ENCODE data around the gene EBLN2. TPM values are rescaled to one million over a fixed set of nuclear protein-coding genes. Genes with fewer than 3 reads are reported as not detected.

EBLN2 gene
- total and polyA plus RNA-seq, 9 of the 15 experiments (the other 6 are each of a cell fraction or from before 2014, with no cell fraction given), result 0.39 to 4.6 (median 2.2) TPM

DNA sequence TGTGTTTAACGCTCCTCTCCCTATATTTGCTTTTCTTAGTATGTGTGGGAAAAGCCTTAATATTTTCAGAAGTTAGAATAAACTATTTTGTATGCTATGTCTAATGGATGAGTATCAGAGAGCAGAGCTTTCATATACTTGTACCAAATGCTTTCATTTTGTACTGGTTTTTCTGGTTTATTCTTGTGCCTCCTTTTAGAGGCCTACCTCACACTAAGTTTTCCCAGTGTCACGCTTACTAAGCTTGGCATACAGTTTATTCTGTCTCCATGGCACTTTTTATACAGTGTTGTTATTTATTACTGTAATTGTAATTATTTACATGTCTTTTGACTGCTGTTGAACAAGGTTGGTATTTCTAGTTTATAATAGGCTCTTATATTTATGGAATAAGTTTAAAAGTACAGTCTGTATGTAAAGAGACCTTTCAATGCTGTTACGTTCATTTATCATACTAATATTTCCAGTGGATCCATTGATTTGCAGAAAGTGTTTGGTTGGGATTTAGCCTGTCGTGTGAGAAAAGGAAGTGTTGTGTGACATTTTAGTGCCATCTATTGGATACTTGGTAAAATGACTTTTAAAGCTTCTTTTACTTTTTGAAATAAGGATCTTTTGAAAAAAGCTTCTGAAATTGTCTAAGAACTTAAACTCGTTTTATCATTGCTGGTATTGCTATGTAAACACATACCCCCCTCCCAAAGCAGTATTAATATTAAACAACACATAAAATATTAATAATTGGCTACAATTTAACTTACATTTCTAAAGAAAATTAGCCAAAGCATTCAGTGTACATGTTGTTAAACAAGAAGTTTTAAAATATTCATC, 5.2 kb upstream of the EBLN2 start:
- Histone ChIP-seq H3K9ac (ENCODE audit: insufficient read depth in 1 of 2, low read depth in 2 of 2, low read length in 2 of 2) (no peak overlapping the region), H3K4me2 (ENCODE audit: insufficient read depth, low read length) (no peak overlapping the region), H3K27ac (ENCODE audit: extremely low read depth, low read depth, low read length) (peak overlapping the region; percentile 19; the same call in 1 of the 3 replicates), H3K4me3 (no peak overlapping the region), H3K36me3 (ENCODE audit: control insufficient read depth, insufficient read depth, low read length) (peaks cover 30% of the 10 kb centered on the region; the same call in 2 of the 3 replicates), H3K79me2 (ENCODE audit: control insufficient read depth, insufficient read depth, low read length) (peaks cover 37% of the 10 kb centered on the region), H2AFZ (ENCODE audit: low read depth, low read length) (no peak overlapping the region), H3K4me1 (replicated peaks in 1 of 2; ENCODE audit: control insufficient read depth in 2 of 2, insufficient read depth in 2 of 2, low read length in 2 of 2) (no peaks in the 10 kb centered on the region), H3K9me3 (replicated peaks; ENCODE audit: control insufficient read depth, insufficient read depth, low read depth, low read length) (no peaks in the 10 kb centered on the region), H4K20me1 (replicated peaks; ENCODE audit: control insufficient read depth, insufficient read depth, low read length) (peaks cover 9% of the 10 kb centered on the region; the same call in 1 of the 2 replicates), H3K27me3 (ENCODE audit: control insufficient read depth in 2 of 2, insufficient read depth in 2 of 2, low read length in 2 of 2) (no peaks in the 10 kb centered on the region), H3K9me1 (ENCODE audit: control insufficient read depth, insufficient read depth, low read length) (no peaks in the 10 kb centered on the region)
- ChIA-PET POLR2A (interaction anchor here (0.6 to 1.4 kb wide), 4 partner anchors 12 to 179 kb away, joined by 3 read pairs; no protein-coding TSS in a partner anchor), CTCF (ENCODE audit: low intra/inter-chr PET ratio) (interaction anchor here (0.7 to 1.8 kb wide), 6 partner anchors 29 to 1326 kb away, joined by 3 to 21 read pairs (median 4); no protein-coding TSS in a partner anchor)
- intact Hi-C loops (cut with micrococcal nuclease), result loop anchor here (1.0 to 5.0 kb wide), 2 partner anchors 59 to 118 kb away; partner anchors contain the start of gene PPP4R2
- ATAC-seq (peak; percentile 58; the same call in 2 of the 3 replicates), FAIRE-seq (peak; percentile 68), DNase-seq (ENCODE audit: extremely low read depth in 1 of 4, low spot score in 3 of 4) (peak in 1 of 4 experiments; percentile 37)
- in situ Hi-C loops (cut with MboI), result no loop called here
- TF ChIP-seq, protein P1, sequence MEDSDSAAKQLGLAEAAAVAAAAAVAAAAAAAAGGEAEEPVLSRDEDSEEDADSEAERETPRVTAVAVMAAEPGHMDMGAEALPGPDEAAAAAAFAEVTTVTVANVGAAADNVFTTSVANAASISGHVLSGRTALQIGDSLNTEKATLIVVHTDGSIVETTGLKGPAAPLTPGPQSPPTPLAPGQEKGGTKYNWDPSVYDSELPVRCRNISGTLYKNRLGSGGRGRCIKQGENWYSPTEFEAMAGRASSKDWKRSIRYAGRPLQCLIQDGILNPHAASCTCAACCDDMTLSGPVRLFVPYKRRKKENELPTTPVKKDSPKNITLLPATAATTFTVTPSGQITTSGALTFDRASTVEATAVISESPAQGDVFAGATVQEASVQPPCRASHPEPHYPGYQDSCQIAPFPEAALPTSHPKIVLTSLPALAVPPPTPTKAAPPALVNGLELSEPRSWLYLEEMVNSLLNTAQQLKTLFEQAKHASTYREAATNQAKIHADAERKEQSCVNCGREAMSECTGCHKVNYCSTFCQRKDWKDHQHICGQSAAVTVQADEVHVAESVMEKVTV (CRISPR knock-in tag; IDR thresholded peaks at IDR 0.05), result peak; percentile 58; the same call in 1 of the 2 replicates
- TF ChIP-seq SMC3 (conservative IDR thresholded peaks at IDR 0.05; ENCODE audit: insufficient read depth, low read depth, low read length) (0 out of 2 replicates have a peak, but pooled peaks have one; percentile 12), CEBPB (tag; IDR thresholded peaks at IDR 0.05) (no peak), KLF16 (IDR thresholded peaks at IDR 0.05) (0 out of 2 replicates have a peak, but pooled peaks have one; percentile 8), RAD21 (CRISPR knock-in tag; conservative IDR thresholded peaks at IDR 0.05 in 1 of 2, IDR thresholded peaks at IDR 0.05 in 1 of 2) (peak; percentile 53 to 63), ZNF232 (CRISPR knock-in tag; IDR thresholded peaks at IDR 0.05) (no peak)
- TF ChIP-seq, protein P2, sequence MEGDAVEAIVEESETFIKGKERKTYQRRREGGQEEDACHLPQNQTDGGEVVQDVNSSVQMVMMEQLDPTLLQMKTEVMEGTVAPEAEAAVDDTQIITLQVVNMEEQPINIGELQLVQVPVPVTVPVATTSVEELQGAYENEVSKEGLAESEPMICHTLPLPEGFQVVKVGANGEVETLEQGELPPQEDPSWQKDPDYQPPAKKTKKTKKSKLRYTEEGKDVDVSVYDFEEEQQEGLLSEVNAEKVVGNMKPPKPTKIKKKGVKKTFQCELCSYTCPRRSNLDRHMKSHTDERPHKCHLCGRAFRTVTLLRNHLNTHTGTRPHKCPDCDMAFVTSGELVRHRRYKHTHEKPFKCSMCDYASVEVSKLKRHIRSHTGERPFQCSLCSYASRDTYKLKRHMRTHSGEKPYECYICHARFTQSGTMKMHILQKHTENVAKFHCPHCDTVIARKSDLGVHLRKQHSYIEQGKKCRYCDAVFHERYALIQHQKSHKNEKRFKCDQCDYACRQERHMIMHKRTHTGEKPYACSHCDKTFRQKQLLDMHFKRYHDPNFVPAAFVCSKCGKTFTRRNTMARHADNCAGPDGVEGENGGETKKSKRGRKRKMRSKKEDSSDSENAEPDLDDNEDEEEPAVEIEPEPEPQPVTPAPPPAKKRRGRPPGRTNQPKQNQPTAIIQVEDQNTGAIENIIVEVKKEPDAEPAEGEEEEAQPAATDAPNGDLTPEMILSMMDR (IDR thresholded peaks at IDR 0.05 in 2 of 3, conservative IDR thresholded peaks at IDR 0.05 in 1 of 3; ENCODE audit: insufficient read depth in 2 of 3, low read depth in 1 of 3, low read length in 3 of 3), result peak; percentile 25 to 57 (median 27); a peak in 3 of 6 replicates
- 26% methylated on average over 5 of the region's 5 CpGs for WGBS (ENCODE audit: insufficient coverage, low coverage, missing lambda C conversion rate)
- no TSS peak for BruUV-seq (replicated peaks)

Measured in K562 (cell line).